ENCODE data around the gene CNTN6. TPM values are rescaled to one million over a fixed set of nuclear protein-coding genes. Genes with fewer than 3 reads are reported as not detected.

The CNTN6 gene
- polyA plus RNA-seq, 1 experiment, result not detected

GRCh38 chr3:1294586-1294985 is 201.8 kb downstream of the CNTN6 start:
- H3K27me3 ChIP-seq (ENCODE audit: control insufficient read depth, insufficient read depth, low read length), result no peaks in the 10 kb centered on the region
- no peak overlapping the region for H3K4me3 ChIP-seq (ENCODE audit: low read depth, low read length)
- no peak for DNase-seq (ENCODE audit: low read depth)
- POLR2A ChIA-PET, result no interaction called here
- H3K36me3 ChIP-seq (ENCODE audit: control insufficient read depth, insufficient read depth, low read length), result no peaks in the 10 kb centered on the region
- no peak for TF ChIP-seq CTCF (IDR thresholded peaks at IDR 0.05; ENCODE audit: insufficient read depth, low read depth, low read length)
- CTCF ChIA-PET, result no interaction called here

- no peak for TF ChIP-seq CTCF (IDR thresholded peaks at IDR 0.05; ENCODE audit: insufficient read depth, low read depth, low read length)
- no peaks in the 10 kb centered on the region for H3K36me3 ChIP-seq (ENCODE audit: control insufficient read depth, insufficient read depth, low read length)
- CTCF ChIA-PET, result no interaction called here
- H3K4me3 ChIP-seq (ENCODE audit: low read depth, low read length), result no peak overlapping the region
- DNase-seq (ENCODE audit: low read depth), result no peak
- no peaks in the 10 kb centered on the region for H3K27me3 ChIP-seq (ENCODE audit: control insufficient read depth, insufficient read depth, low read length)
- POLR2A ChIA-PET, result no interaction called here
These were observed 225.6 kb downstream of the CNTN6 start for GRCh38 chr3:1318296-1319005.

- Histone ChIP-seq H3K27me3 (ENCODE audit: control insufficient read depth, insufficient read depth, low read length) (no peaks in the 10 kb centered on the region), H3K4me3 (ENCODE audit: low read depth, low read length) (no peak overlapping the region), H3K36me3 (ENCODE audit: control insufficient read depth, insufficient read depth, low read length) (no peaks in the 10 kb centered on the region)
- no peak for DNase-seq (ENCODE audit: low read depth)
- ChIA-PET CTCF (no interaction called here), POLR2A (no interaction called here)
- TF ChIP-seq CTCF (IDR thresholded peaks at IDR 0.05; ENCODE audit: insufficient read depth, low read depth, low read length), result no peak
These were observed 233.7 kb downstream of the CNTN6 start for GRCh38 chr3:1326546-1326945.

GRCh38 chr3:1330107-1330506 is 237.3 kb downstream of the CNTN6 start:
- DNase-seq (ENCODE audit: low read depth), result no peak
- no peak overlapping the region for H3K4me3 ChIP-seq (ENCODE audit: low read depth, low read length)
- H3K36me3 ChIP-seq (ENCODE audit: control insufficient read depth, insufficient read depth, low read length), result no peaks in the 10 kb centered on the region
- POLR2A ChIA-PET, result no interaction called here
- no peak for TF ChIP-seq CTCF (IDR thresholded peaks at IDR 0.05; ENCODE audit: insufficient read depth, low read depth, low read length)
- CTCF ChIA-PET, result no interaction called here
- no peaks in the 10 kb centered on the region for H3K27me3 ChIP-seq (ENCODE audit: control insufficient read depth, insufficient read depth, low read length)

- no peak for DNase-seq (ENCODE audit: low read depth)
- Histone ChIP-seq H3K27me3 (ENCODE audit: control insufficient read depth, insufficient read depth, low read length) (no peaks in the 10 kb centered on the region), H3K36me3 (ENCODE audit: control insufficient read depth, insufficient read depth, low read length) (no peaks in the 10 kb centered on the region), H3K4me3 (ENCODE audit: low read depth, low read length) (no peak overlapping the region)
- ChIA-PET POLR2A (no interaction called here), CTCF (no interaction called here)
- no peak for TF ChIP-seq CTCF (IDR thresholded peaks at IDR 0.05; ENCODE audit: insufficient read depth, low read depth, low read length)
These were observed 253.6 kb downstream of the CNTN6 start for GRCh38 chr3:1346386-1346785.
